HK-2 (cell line): ENCODE results near the gene MLF2.
A peak's percentile ranks its signal among the peaks of the same experiment; 100 is the strongest.
"Not testable (repeated sequence)": the region's sequence is repeated elsewhere in the genome, so short reads cannot be mapped to it uniquely, and the experiment has no call there.

Experiments
- DNase-seq: peaks from one replicate; pipeline ENCODE4 v3.0.0-alpha.2; 2018; ENCODE audit not compliant: unreplicated experiment

MLF2 gene

DNA sequence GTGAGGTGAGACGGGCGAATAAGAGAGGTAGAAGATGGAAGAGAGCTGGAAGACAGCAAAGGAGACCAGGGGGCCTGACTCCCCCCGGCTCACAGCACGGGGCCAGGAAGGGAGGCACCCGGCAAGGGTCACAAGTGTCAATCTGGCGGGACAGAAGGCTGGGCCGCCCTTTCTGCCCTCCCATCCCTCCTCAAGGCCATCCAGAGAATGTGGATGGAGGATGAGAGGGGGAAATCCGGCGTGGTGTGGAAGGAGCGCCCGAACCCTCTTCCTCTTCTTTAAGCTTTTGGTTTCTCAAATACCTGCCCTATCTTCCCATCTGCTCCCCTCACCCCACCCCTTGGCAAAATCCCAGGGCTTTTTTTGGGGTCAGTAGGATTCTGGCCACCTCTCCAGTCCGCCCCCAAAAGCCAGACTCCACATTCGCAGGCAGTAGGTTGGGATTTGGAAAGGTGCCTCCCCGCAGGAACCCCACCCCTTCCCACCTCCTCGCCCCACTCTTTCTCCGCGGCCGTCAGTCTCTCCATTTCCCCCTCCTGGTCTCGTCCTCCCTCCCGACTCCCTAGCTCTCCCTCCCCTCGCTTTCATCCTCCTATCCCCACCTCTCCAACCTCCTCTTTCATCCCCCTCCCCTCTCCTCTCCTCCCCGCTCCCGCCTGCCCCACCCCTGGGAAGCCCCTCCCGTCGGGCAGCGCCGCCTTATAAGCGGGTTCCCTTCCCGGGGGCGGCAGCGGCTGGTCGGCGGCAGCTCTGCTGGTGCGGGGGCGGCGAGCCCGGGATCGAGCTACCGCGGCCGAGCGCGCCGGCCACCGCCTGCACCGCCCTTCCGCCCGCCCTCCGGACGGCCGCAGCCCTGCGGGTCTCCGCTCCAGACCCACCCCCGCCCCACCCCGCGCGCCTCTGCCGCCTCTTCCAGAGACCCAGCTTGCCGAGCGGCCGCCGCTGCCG lies 13.0 kb upstream of the MLF2 start, which contains the start of gene PTMS:
TSS of gene PTMS (plus strand) at position 730 of the 948 bp plus-strand sequence. CDS start 343 bp downstream, outside the sequence.
- DNase-seq, result peak; percentile 89

GRCh38 chr12:6765048-6765633 lies 12.2 kb upstream of the MLF2 start:
- DNase-seq, result no peak

DNA sequence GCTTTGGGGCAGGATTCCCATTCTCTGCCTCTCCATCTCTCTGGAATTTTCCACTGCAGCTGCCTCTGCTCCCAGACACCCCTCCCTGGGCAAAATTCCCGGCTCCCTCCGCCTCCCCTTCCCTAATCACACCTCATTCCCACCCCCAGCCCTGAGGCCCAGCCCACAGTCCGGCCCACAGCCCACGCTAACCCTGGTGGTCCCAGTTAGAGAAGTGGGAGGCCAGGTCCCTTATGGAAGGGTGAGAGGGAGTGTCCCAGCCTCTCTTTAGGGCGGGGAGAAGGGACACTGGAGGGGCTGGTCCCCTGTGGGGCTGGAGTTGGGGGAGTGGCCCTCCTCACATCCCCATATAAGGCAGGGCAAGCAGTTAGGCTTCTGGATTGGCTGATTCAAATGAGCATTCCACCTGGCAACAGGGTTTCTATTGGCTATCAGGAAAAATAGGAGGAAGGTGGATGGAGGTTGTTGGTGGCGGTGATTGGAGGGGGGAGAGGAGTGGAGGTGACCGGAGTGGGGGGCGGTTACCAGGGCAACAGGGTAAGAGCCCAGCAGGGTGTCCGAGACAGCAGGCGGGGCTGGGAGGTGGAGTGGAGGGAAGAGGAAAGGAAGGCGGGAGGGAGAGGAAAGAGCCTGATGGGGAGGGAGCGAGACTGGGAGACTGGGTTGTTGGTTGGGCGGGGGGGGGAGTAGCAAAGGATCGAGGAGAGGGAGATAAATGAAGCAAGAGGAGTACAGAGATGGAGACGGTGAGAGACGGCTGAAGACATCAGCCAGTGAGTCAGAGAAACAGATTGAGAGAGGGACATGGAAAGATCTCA lies 11.3 kb upstream of the MLF2 start:
- peak; percentile 97 for DNase-seq

- no peak for DNase-seq
Measured at GRCh38 chr12:6763380-6763779, 10.4 kb upstream of the MLF2 start.

DNA sequence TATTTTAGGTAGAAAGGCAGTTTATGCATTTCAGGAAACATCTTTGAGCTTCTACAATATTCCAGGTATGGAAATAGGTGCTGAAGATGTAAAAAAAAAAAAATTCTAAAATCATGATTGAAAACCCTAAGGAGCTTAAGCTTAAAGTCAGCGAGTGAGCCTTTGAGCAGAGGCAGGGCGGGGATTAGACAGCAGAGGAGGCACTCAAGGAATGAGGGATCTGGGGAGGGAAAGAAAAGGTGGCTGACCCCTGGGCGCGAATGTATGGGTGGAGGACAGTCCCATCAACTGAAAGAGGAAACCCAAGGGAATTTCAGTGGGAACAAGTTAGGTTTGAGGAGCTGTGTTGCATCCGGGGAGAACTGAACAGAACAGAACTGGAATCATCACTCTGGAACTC lies 6.8 kb upstream of the MLF2 start:
- no peak for DNase-seq

- no peak for DNase-seq
Measured at GRCh38 chr12:6758506-6759095, 5.7 kb upstream of the MLF2 start.

DNA sequence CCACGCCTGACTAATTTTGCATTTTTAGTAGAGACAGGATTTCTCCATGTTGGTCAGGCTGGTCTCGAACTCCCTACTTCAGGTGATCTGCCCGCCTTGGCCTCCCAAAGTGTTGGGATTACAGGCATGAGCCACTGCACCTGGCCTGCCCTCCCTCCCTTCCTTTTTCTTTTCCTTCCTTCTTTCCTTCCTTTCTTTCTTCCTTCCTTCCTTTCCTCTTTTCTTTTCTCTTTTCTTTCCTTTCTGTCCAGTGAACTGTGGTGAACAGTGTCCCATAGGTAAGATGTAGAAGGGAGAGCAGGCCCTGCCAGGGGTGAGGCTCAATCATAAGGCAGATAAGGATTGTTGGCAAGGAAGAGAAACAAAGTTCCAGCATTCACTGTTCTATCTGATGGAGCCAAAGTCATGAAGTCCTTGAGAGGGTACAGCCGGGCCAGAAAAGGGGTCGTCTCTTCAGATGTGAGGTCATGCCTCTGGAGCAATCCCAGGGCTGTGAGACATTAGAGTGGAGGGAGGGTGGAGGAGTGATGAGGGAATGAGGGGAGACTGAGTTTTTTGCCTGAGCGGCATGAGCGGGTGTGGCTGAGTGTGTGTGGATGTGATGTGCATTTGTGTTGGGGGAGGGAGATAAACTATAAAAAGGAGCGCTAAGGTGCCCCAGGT lies 4.2 kb upstream of the MLF2 start:
- no peak for DNase-seq

GRCh38 chr12:6754411-6754810 lies 1.5 kb upstream of the MLF2 start:
- DNase-seq, result no peak

DNA sequence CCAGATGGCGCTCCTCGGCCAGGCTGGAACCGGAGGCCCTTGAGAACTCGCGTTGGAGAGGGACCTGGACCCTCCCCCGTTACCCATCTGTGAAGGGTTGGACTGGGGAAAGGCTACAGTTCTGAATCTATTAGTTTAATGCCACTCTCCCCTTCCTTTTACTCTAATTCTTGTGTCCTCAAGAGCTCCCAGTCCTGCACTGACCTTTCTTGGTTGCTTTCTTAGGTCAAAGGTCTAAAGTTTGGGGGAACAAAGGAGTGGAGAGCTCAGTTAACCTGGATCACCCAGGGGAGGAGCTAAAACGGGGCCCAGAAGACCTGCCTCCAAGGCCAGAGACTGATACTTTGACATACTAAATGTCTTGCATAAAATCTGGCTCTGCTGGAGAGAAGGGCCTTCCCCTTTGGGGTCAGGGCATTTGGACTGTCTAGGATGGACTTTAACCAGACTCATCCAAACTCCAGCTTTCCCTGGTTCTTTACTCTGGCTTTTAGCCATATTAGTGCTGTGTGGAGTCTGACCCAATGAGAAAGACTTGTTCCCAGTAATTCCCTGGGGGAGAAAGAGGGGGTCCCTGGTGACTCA lies 923 bp upstream of the MLF2 start:
- DNase-seq, result no peak

DNA sequence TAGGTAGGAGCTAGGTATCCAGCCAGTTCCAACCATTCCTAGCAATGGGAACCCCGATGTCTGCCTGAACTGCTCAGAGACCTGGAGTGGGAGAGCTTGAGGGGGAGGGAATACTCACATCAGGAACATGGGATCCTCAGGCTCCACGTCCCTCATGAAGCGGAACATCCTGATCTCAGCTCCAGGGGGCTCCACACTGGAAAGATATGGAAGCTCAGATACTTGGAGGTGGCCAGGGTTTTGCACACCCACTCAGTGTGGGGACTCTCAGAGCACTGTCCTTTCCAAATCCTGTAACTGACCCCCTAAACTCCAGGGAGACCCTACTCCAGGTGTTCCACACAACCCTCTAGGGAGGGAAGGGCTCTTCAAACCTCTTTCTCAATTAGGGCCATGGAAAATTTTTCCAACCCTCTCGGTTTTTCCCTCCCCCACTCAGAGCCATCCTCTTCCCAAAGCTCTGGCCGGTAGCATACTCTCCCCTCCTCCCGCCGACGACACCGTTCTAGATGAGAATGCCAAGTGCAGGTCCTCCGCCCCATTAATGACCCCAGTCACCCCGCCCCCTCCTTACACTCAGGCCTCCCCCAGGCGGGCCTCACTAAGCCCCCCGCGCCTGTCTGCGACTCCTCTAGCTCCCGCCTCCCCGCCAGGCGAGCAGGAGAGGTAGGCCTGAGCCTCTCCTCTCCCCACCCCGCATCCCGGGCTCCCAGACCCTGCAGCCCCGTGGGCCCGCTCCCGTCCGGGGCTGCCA lies 597 bp downstream of the MLF2 start:
- DNase-seq, result no peak

GRCh38 chr12:6751767-6752166 lies 1.2 kb downstream of the MLF2 start:
- no peak for DNase-seq

- DNase-seq, result no peak
Measured at GRCh38 chr12:6750506-6750905, 2.4 kb downstream of the MLF2 start.

DNA sequence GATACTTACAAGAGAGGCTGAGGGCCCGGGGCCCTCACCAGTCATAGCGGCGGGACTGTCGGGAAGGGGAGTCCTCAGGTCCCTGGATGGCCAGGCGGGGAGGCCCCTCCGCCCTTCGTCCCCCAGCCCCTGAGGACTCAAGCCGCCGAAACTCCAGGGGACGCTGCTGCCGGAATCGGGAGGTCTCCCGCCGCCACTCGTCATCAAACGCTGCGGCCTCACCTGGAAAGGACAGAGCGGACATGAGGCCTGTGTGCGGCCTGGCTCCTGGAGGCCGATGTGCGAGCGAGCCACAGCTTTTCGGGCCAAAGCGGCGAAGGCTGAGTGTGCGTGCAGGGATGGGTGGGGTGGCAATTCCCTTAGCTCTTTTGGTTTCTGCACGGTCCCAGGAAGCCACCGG lies 4.2 kb downstream of the MLF2 start:
- no peak for DNase-seq

- DNase-seq, result no peak
Measured at GRCh38 chr12:6747216-6747615, 5.7 kb downstream of the MLF2 start.

- peak; percentile 11 for DNase-seq
Measured at GRCh38 chr12:6745741-6746525, 7.0 kb downstream of the MLF2 start.

DNA sequence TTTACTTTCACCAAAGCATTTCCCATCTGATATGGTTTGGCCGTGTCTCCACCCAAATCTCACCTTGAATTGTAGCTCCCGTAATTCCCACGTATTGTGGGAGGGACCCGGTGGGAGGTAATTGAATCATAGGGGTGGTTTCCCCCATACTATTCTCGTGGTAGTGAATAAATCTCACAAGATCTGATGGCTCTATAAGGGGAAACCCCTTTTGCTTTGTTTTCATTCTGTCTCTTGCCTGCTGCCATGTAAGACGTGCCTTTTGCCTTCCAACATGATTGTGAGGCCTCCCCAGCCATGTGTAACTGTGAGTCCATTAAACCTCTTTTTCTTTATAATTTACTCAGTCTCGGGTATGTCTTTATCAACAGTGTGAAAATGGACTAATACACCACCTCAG lies 9.6 kb downstream of the MLF2 start:
- not testable (repeated sequence) for DNase-seq

DNA sequence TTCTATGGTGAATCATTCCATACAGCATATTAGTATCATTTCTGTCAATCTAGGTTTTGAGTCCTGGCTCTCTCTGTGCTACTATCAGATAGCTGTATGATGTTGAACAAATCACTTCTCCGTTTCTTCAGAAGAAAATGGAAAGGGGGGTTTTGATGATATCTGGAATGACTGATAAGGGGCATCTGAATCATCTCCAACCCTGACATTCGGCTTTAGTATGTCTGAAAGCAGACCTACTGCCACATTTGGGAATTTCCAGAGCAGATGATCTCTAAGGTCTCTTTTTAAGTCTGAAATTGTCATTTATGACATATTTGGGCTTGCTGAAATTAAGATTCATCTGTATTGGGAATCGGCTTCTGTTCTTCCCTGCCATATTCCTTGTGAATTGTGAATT lies 10.1 kb downstream of the MLF2 start:
- no peak for DNase-seq

- not testable (repeated sequence) for DNase-seq
Measured at GRCh38 chr12:6742080-6742479, 10.9 kb downstream of the MLF2 start.

DNA sequence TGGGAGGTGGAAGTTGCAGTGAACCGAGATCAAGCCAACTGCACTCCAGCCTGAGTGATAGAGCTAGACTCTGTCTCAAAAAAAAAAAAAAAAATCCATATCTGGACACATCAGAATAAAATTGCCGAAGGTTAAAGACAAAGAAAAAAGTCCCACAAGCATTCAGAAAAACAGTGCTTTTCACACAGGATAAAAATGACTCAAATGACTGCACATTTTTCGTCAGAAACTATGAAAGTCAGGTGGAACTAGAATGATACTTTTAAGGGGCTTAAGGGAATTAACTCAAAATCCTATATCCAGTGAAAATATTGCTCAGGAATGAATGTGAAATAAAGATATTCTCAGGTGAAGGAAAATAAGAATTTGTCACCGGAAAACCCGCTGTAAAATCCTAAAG lies 16.2 kb downstream of the MLF2 start:
- DNase-seq, result no peak
